IMR-90 (cell line): ENCODE results near the gene EPN2.

Source experiments
- CTCF ChIP-seq: conservative IDR thresholded peaks from 2 replicates; pipeline ENCODE4 v1.5.1; 2012; ENCODE audit warnings: mild to moderate bottlenecking, low read depth, low read length, improper control_type of control experiment
- USF2 ChIP-seq: fragments of 150-350 bp; IDR thresholded peaks from 2 replicates; pipeline ENCODE4 v1.6.1; 2017; ENCODE audit warnings: mild to moderate bottlenecking, antibody characterized with exemption, low read length, low read depth

GRCh38 chr17:19365833-19366636 lies 128.9 kb downstream of the EPN2 start:
- no peak for TF ChIP-seq CTCF
- TF ChIP-seq USF2, result no peak
